ENCODE data around the gene DGKD.

DNA sequence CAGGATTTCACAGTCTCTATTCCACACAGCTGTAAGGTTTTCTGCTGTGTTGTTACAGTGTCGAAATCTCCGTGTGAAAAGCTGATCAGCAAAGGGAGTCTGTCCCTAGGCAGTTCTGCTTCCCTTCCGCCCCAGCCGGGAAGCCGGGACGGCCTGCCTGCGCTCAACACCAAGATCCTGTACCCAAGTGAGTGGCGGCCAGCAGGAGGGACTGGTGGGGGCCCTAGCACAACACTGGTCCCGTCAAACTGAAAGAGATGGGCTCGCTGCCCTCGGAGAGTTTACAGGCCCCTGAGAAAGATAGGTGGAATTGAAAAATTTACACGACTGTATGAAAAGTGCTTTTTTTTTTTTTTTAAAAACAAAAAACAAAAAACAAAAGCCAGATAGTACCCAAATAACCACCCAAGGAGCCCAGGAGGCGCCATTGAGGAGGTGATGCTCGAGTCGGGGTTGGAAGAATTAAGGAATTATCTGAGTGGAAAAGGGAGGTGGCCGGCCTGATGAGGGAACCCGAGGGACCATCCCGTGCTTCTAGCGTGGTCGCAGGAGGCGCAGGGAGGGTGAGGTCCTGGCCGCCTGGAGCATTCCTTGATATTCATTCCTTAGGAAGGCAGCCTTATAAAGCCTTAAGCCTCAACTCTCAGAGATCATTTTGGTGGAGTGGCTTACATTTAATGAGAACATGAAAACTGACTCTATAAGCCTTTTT lies 96.7 kb downstream of the DGKD start:
- TF ChIP-seq, protein P1, sequence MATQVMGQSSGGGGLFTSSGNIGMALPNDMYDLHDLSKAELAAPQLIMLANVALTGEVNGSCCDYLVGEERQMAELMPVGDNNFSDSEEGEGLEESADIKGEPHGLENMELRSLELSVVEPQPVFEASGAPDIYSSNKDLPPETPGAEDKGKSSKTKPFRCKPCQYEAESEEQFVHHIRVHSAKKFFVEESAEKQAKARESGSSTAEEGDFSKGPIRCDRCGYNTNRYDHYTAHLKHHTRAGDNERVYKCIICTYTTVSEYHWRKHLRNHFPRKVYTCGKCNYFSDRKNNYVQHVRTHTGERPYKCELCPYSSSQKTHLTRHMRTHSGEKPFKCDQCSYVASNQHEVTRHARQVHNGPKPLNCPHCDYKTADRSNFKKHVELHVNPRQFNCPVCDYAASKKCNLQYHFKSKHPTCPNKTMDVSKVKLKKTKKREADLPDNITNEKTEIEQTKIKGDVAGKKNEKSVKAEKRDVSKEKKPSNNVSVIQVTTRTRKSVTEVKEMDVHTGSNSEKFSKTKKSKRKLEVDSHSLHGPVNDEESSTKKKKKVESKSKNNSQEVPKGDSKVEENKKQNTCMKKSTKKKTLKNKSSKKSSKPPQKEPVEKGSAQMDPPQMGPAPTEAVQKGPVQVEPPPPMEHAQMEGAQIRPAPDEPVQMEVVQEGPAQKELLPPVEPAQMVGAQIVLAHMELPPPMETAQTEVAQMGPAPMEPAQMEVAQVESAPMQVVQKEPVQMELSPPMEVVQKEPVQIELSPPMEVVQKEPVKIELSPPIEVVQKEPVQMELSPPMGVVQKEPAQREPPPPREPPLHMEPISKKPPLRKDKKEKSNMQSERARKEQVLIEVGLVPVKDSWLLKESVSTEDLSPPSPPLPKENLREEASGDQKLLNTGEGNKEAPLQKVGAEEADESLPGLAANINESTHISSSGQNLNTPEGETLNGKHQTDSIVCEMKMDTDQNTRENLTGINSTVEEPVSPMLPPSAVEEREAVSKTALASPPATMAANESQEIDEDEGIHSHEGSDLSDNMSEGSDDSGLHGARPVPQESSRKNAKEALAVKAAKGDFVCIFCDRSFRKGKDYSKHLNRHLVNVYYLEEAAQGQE (IDR thresholded peaks at IDR 0.05; ENCODE audit: insufficient replicate concordance, low read depth) = no peak
- TF ChIP-seq, protein P2, sequence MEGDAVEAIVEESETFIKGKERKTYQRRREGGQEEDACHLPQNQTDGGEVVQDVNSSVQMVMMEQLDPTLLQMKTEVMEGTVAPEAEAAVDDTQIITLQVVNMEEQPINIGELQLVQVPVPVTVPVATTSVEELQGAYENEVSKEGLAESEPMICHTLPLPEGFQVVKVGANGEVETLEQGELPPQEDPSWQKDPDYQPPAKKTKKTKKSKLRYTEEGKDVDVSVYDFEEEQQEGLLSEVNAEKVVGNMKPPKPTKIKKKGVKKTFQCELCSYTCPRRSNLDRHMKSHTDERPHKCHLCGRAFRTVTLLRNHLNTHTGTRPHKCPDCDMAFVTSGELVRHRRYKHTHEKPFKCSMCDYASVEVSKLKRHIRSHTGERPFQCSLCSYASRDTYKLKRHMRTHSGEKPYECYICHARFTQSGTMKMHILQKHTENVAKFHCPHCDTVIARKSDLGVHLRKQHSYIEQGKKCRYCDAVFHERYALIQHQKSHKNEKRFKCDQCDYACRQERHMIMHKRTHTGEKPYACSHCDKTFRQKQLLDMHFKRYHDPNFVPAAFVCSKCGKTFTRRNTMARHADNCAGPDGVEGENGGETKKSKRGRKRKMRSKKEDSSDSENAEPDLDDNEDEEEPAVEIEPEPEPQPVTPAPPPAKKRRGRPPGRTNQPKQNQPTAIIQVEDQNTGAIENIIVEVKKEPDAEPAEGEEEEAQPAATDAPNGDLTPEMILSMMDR (IDR thresholded peaks at IDR 0.05; ENCODE audit: insufficient read depth, low read length) = no peak
- no peak for TF ChIP-seq SPI1 (IDR thresholded peaks at IDR 0.05; ENCODE audit: borderline replicate concordance, low read depth)
- no peak for TF ChIP-seq POLR2AphosphoS5 (IDR thresholded peaks at IDR 0.05; ENCODE audit: low read depth)
- no peak for TF ChIP-seq GABPA (IDR thresholded peaks at IDR 0.05; ENCODE audit: low read depth)
